A673 (cell line): ENCODE measurements around the gene SART3. TPM values are rescaled to one million over a fixed set of nuclear protein-coding genes. Genes with fewer than 3 reads are reported as not detected.

Experiments
- BruUV-seq: library from RNA; stranded (reverse); fragments of 400-500 nt; replicated peaks from 2 replicates; lab custom pipeline; 2021; lab: Mats Ljungman, UMichigan
- CTCF ChIA-PET: fragments of 300-600 bp; sonication (Branson Sonifier 250); formaldehyde crosslinking; loops from one replicate; lab custom pipeline; 2022; ENCODE audit warnings: antibody characterized with exemption; lab: Charles Lee
- POLR2A ChIA-PET: fragments of 300-600 bp; sonication (Branson Sonifier 250); formaldehyde crosslinking; loops from one replicate; lab custom pipeline; 2022; ENCODE audit warnings: antibody characterized with exemption; ENCODE audit not compliant: low non-redundant PET; lab: Charles Lee
- DNase-seq: peaks from one replicate; pipeline ENCODE4 v3.0.0-alpha.2; 2015; ENCODE audit warnings: low spot score
- H3K27ac ChIP-seq: fragments of 200-600 bp; sonication (generic); 2 replicates; pipeline ENCODE4 v1.5.1; 2016; ENCODE audit warnings: mixed run types, low read depth, mild to moderate bottlenecking, mixed read lengths, antibody characterized with exemption, low read length; ENCODE audit not compliant: poor library complexity, severe bottlenecking
- H3K27me3 ChIP-seq: fragments of 200-600 bp; sonication (generic); replicated peaks from 2 replicates; pipeline ENCODE4 v1.6.1; 2017; ENCODE audit warnings: mixed run types, low read depth, mild to moderate bottlenecking, mixed read lengths, antibody characterized with exemption, low read length; ENCODE audit not compliant: insufficient read depth, poor library complexity
- H3K36me3 ChIP-seq: fragments of 200-600 bp; sonication (generic); 2 replicates; pipeline ENCODE4 v1.6.1; 2016; ENCODE audit warnings: mixed run types, mild to moderate bottlenecking, mixed read lengths, antibody characterized with exemption, low read length; ENCODE audit not compliant: insufficient read depth, poor library complexity, severe bottlenecking
- H3K4me1 ChIP-seq: fragments of 200-600 bp; sonication (generic); 2 replicates; pipeline ENCODE4 v1.6.1; 2017; ENCODE audit warnings: mixed run types, mild to moderate bottlenecking, mixed read lengths, antibody characterized with exemption, low read length; ENCODE audit not compliant: insufficient read depth, poor library complexity, severe bottlenecking
- H3K4me3 ChIP-seq: fragments of 200-600 bp; sonication (generic); 2 replicates; pipeline ENCODE4 v1.5.1; 2016; ENCODE audit warnings: low read depth, mixed run types, mild to moderate bottlenecking, mixed read lengths, low read length; ENCODE audit not compliant: poor library complexity, severe bottlenecking
- H3K9me3 ChIP-seq: fragments of 200-600 bp; sonication (generic); 2 replicates; pipeline ENCODE4 v1.6.1; 2016; ENCODE audit warnings: mixed run types, low read depth, mild to moderate bottlenecking, mixed read lengths, antibody characterized with exemption, low read length; ENCODE audit not compliant: poor library complexity, severe bottlenecking
- EZH2 ChIP-seq: fragments of 200-600 bp; sonication (generic); IDR thresholded peaks from 2 replicates; pipeline ENCODE4 v1.6.1; 2017; ENCODE audit warnings: borderline replicate concordance, low read depth, mild to moderate bottlenecking, mixed read lengths, antibody characterized with exemption, low read length; ENCODE audit not compliant: poor library complexity, severe bottlenecking
- intact Hi-C: fragments of 100-400 bp; cut with micrococcal nuclease; formaldehyde crosslinking; loops from one replicate; pipeline ENCODE4 v1.10.0; 2022; ENCODE audit not compliant: unreplicated experiment
- total RNA-seq: library from RNA; stranded (reverse); gene quantifications from 2 replicates; pipeline ENCODE4 v1.2.3, GENCODE V29; 2021
- TF ChIP-seq, protein P1 (sequence below): fragments of 300-800, 200-600 bp; sonication (generic); conservative IDR thresholded peaks from 2 replicates; pipeline ENCODE4 v1.5.1; 2017; ENCODE audit warnings: low read depth, mild to moderate bottlenecking, antibody characterized with exemption, low read length, moderate library complexity, mixed read lengths

The SART3 gene
- total RNA-seq, 1 experiment from 2014 or later: 99.3 TPM

DNA sequence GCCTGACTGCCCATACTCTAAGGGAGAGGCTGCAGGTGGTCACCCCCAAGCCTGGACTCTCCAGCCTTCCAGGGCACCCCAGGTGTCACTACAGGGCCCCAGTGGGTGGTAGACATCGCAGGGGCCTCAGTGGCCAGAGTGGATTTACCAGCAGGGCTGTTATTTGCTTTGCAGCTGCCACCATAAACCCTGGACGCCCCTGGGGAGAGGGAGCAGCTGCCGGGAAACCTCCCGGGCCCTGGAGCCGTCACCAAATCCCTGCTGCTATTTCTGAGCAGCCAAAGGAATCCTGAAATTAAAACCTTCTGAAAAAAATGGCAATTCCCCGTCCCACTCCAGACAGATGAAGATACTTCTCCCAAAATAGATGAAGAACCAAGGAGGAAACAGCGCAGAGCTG is 23.0 kb upstream of the SART3 start:
- Histone ChIP-seq H3K27ac (no peak overlapping the region), H3K4me1 (peaks cover 2% of the 10 kb centered on the region), H3K9me3 (no peaks in the 10 kb centered on the region), H3K36me3 (no peaks in the 10 kb centered on the region), H3K4me3 (no peak overlapping the region), H3K27me3 (no peaks in the 10 kb centered on the region)
- ChIA-PET CTCF (no interaction called here), POLR2A (no interaction called here)
- intact Hi-C loops: no loop called here
- no peak for DNase-seq
- TF ChIP-seq EZH2: no peak
- TF ChIP-seq, protein P1, sequence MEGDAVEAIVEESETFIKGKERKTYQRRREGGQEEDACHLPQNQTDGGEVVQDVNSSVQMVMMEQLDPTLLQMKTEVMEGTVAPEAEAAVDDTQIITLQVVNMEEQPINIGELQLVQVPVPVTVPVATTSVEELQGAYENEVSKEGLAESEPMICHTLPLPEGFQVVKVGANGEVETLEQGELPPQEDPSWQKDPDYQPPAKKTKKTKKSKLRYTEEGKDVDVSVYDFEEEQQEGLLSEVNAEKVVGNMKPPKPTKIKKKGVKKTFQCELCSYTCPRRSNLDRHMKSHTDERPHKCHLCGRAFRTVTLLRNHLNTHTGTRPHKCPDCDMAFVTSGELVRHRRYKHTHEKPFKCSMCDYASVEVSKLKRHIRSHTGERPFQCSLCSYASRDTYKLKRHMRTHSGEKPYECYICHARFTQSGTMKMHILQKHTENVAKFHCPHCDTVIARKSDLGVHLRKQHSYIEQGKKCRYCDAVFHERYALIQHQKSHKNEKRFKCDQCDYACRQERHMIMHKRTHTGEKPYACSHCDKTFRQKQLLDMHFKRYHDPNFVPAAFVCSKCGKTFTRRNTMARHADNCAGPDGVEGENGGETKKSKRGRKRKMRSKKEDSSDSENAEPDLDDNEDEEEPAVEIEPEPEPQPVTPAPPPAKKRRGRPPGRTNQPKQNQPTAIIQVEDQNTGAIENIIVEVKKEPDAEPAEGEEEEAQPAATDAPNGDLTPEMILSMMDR: no peak
- no TSS peak for BruUV-seq

DNA sequence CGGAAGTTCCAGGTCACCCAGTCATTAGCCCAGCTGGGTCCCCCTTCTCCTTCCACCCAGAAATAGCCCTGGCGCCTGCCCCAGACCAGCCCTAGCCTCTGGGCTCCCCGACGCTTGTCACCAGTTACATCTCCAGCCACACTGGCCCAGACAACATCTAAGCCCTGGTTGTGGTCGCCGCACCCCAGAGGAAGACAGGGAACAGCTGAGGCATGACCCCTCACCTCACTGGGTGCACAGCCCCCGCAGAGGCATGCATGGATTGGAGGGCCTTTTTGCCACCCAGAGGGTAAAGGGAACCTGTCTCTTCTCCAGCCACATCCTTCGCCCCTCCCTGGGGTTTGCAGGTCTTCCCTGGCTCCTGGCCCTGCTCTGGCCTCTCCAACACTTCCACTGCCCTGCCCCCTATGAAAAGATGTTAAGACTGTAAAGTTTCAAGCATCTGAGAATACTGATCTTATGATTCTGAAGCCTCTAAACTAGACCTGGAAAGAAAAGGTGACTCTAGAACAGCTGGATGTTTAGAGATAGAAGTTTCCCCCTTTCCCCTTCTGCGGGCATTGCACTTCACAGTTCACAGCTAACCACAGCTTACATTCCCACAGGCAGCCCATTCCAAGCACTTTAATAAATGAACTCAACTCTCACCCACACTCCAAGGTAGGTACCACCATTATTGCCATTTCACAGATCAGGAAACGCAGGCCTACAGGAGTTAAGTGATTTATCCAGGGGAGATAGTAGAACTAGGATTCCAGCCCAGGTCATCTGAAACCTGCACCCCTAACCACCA is 22.2 kb upstream of the SART3 start:
- no TSS peak for BruUV-seq
- Histone ChIP-seq H3K4me3 (no peak overlapping the region), H3K4me1 (no peaks in the 10 kb centered on the region), H3K36me3 (no peaks in the 10 kb centered on the region), H3K27ac (no peak overlapping the region), H3K9me3 (no peaks in the 10 kb centered on the region), H3K27me3 (no peaks in the 10 kb centered on the region)
- TF ChIP-seq EZH2: no peak
- TF ChIP-seq, protein P1: no peak
- POLR2A ChIA-PET: no interaction called here
- CTCF ChIA-PET: no interaction called here
- intact Hi-C loops: no loop called here
- no peak for DNase-seq

DNA sequence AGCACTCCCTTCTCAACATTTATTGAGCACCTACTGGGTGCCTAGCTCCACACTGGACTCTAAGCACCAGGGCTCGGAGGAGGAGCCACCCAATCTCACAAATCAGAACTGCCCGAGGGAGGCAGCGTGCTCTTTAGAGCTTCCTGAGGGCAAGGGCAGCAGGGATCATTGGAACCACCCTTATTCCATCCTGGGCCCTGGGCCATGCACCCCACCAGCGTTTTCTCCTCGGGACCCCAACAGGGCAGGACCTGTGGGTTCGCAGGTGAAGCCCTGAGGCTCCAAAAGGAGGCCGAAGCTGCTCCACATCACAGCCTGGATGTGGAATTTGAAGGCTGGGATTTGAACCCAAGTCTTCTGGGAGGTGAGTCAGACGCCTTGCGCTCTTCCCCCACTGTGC is 21.5 kb upstream of the SART3 start:
- Histone ChIP-seq H3K27ac (no peak overlapping the region), H3K36me3 (no peaks in the 10 kb centered on the region), H3K4me1 (no peaks in the 10 kb centered on the region), H3K27me3 (no peaks in the 10 kb centered on the region), H3K9me3 (no peaks in the 10 kb centered on the region), H3K4me3 (no peak overlapping the region)
- ChIA-PET CTCF (no interaction called here), POLR2A (no interaction called here)
- no TSS peak for BruUV-seq
- no peak for TF ChIP-seq EZH2
- TF ChIP-seq, protein P1: no peak
- intact Hi-C loops: no loop called here
- no peak for DNase-seq
